HG03575 (cell line): Measurements from ENCODE around the gene ARID2.

Source experiments
- ATAC-seq: cut with Tn5 transposase; IDR thresholded peaks from one replicate; pipeline ENCODE4 v1.9.1; 2021; ENCODE audit not compliant: unreplicated experiment, insufficient number of reproducible peaks, low FRiP score; ENCODE audit errors: extremely low read depth

Gene ARID2

DNA sequence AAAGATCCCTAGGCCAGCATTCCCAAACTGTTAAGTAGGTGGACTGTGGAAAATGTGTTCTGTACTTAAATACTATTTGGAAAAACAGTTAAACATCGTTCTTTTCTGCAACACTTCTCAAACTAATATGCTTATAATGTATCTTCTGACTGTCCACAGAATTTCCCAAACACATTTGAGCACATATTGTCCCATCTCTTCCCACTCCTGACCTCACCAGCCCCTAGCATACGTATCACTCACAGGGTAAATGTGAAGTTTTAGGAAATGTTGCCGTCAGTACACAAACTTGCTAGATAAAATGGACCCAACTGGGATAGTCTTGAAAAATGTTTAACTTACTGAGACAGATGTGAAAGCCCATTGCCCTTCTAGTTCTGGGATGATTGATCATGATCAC lies 27.7 kb downstream of the ARID2 start:
- no peak for ATAC-seq

GRCh38 chr12:45760333-45760732 lies 30.8 kb downstream of the ARID2 start:
- ATAC-seq: no peak

DNA sequence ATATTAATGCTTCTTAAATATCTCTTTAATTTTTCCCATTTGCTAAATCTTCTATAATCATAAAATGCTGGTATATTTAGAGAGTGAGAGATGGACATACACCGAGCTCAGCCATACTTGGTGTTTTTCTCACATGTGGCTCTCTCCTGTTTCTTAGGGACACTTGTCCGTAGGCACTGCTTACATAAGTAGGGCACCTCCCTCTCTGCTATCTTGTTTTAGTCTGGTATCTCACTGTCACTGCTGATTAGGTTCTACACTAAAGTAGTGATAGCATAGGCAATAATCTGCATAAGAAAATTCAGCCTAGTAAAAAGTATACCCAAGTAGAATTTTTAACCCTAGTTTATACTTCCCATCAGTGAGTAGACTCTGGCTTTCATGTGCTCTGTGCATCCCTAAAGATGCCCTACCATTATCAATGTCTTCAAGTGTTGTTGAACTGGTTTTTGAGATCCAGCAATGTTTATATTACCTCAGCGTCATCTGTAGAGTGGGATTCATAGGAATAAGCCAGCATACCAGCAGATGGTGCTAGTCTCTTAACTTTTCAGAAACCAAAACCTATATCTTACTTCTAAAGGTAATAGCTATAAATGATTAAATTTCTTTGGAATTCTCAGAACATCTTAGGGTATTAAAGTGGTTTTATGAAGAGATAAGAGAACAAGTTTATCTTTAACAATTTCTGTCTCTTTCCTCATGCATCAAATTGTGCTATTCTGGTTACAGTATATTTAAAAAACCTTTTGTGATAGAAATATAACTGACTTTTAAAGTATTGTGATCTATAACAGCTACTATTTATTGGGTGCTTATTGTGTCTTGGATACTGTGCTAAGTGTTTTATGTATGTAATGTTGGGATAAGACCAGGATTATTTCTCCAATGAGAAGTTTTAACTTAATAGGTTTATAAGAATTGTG lies 32.9 kb downstream of the ARID2 start:
- ATAC-seq: no peak

DNA sequence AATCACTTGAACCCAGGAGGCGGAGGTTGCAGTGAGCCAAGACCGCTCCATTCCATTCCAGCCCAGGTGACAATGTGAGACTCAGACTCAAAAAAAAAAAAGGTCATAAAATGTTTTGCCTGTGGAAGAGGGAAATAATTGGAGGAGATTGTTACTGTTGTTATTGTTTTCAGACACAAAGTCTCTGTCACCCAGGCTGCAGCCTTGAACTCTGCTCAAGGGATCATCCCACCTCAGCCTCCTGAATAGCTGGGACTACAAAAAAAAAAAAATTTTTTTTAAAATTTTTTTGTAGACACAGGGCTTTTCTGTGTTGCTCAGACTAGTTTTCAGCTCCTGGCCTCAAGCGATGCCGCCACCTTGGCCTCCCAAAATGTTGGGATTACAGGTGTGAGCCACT lies 33.9 kb downstream of the ARID2 start:
- ATAC-seq: no peak

GRCh38 chr12:45768194-45768593 lies 38.7 kb downstream of the ARID2 start:
- ATAC-seq: no peak

DNA sequence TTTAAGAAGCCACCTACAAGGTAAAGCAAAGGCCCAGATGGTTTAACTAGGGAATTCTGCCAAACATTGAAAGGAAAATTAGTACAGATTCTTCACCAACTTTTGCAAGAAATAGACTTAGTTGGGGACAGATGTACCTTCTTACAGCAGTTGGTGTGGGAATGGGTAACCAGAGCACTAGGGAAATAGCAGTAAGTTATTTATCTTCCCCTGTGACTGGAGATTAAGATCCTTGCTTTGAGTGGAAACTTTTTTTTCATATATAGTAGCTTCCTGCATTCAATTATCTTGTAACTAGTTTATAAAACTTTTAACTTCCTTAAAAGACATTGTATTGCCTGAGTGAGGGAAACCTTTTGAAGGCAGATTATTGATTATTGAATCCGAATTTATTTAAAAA lies 44.2 kb downstream of the ARID2 start:
- no peak for ATAC-seq

DNA sequence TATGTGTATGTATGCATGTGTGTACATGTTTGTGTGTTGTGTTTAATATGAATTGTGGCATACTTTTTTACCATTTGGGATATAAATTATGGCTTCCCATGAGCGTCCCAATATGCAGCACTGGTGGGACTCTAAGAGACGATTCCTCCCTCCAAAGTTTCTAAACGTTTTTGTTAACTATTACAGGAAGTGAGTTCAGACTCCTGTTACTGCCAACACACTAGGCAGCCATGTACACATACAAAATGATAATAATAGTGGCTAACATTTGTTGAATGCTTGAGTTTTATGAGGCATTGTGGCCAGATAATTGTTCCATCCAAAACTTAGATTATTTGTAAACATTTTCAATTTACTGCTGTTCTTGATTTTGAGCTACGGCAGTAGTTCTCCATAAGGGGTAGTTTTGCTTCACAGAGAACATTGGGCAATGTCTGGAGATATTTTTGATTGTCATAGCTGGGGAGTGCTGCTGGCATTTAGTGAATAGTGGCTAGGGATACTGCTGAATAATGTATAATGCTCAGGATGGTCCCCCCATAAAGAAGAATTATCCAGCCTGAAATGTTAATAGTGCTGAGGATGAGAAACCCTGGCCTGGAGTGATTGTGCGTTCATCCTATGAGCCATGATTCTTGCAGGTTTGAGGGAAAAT lies 45.1 kb downstream of the ARID2 start:
- no peak for ATAC-seq

- ATAC-seq: no peak
Observed at GRCh38 chr12:45775465-45775864, 46.0 kb downstream of the ARID2 start.

DNA sequence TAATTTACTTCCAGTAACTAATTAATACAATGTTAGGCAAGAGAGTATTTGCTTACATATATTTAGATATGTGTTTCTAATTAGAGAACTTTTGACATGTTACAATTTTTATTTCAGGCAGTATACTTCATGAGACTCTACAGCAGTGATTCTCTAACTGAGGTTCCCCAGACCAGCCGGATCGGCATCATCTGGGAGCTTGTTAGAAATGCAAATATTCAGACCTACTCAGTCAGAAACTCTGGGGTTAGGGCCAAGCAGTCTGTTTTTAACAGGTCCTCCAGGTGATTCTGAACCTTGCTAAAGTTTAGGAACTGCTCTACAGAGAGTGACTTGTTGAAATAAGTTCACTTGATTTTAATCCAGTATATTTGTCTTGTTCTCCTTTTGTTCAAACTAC lies 46.5 kb downstream of the ARID2 start:
- no peak for ATAC-seq

DNA sequence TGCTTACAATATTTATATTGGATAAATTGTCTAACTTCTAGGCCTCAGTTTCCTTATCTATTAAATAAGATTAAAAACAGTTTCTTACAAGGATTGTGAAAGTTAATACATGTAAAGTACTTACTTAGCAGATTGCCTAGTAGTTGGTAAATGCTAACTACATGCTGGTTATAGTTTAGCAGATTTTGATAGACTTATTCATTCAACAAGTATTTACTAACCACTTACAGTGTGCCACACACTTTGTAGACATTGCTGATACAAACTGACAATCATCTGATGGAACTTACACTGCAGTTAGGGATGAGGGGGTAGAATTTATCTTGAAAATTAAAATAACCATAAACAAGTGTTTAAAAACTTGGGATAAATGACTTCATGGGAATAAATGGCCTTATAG lies 50.4 kb downstream of the ARID2 start:
- no peak for ATAC-seq

GRCh38 chr12:45781080-45781479 lies 51.6 kb downstream of the ARID2 start:
- ATAC-seq: no peak

DNA sequence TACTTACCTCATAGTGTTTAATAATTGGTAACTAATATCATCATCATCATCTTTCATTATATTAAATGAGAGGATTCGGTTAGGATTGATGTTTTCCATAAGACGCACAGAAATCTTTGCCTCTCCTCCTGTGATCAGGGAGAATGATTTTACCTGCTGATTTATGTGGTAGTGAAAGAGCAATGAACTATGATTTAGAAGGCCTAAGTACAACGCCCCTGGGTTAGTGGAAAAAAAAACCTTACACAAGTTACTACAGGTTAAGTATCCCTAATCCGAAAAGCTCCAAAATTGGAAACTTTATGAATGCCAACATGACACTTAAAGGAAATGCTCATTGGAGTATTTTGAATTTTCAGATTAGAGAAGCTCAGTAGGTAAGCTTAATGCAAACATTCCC lies 55.8 kb downstream of the ARID2 start:
- ATAC-seq: no peak

- ATAC-seq: no peak
Observed at GRCh38 chr12:45789025-45789424, 59.5 kb downstream of the ARID2 start.

DNA sequence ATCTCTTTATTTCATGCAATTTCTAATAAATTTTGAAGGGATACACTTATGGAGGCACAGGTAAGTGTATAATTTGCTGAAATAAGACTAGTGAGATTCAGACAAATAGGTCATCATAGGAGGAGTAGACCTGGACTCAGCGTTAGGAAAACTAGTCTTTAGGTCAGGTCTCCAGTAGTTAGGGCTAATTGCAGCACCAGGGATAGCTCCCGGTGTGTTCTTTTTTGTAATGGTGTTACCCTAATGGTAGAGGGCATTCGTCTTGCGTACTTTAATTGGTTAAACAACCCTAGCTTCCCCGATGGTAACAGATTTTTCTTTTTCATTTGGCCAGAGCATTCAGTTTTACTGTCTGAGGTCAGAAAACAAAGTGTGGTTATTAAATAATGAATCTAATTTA lies 64.9 kb downstream of the ARID2 start:
- ATAC-seq: no peak

- no peak for ATAC-seq
Observed at GRCh38 chr12:45801625-45802024, 72.1 kb downstream of the ARID2 start.

DNA sequence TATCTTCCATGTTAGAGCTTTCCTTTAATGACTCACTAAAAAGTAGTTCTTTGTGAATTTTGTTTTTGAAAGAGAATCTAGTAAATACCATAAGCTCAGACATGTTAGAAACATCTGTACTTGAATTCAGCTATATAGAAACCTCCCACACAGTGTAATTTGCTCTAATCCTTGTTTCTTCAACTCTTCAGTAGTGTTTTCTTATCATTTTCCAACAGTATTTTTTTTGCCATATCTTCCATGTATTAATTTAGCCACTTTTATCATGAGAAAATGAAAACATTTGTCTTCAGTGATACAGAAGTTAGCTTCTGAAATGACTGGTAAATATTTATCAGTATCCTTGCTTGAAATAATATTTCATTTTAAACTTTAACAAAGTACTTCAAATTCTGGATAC lies 73.6 kb downstream of the ARID2 start:
- ATAC-seq: no peak

DNA sequence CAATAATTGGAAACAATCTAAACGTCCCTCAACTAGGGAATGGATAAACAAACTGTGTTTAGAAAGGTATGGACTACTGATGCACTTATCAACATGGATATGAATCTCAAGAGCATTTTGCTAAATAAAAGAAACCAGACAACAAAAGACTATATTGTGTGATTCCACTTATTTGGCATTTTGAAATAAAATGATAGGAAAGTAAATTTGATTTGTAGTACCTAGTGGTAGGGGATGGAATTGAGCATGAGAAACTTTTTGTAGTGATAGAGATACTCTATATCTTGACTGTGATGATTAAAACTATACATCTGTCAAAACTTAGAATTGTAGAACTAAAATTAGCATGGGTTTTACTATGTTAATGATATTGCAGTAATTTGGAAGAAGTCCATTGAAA lies 87.1 kb downstream of the ARID2 start:
- ATAC-seq: no peak

GRCh38 chr12:45827974-45828373 lies 98.5 kb downstream of the ARID2 start:
- no peak for ATAC-seq

GRCh38 chr12:45828402-45828801 lies 98.9 kb downstream of the ARID2 start:
- ATAC-seq: no peak

- ATAC-seq: no peak
Observed at GRCh38 chr12:45831590-45831989, 102.1 kb downstream of the ARID2 start.
